LHCN-M2 (cell line): ENCODE results near the gene CCS. TPM values are rescaled to one million over a fixed set of nuclear protein-coding genes. Genes with fewer than 3 reads are reported as not detected.
"Not testable (repeated sequence)": the region's sequence is repeated elsewhere in the genome, so short reads cannot be mapped to it uniquely, and the experiment has no call there.

Source experiments
- DNase-seq: peaks from one replicate; pipeline ENCODE4 v3.0.0-alpha.2; 2012; ENCODE audit warnings: low read depth
- polyA plus RNA-seq: library from polyadenylated mRNA; unstranded; fragments of >200 nt; gene quantifications from one replicate; pipeline ENCODE4 v1.2.1, GENCODE V29; 2012; ENCODE audit warnings: missing spikeins
- total RNA-seq: library from RNA; depleted of rRNA; stranded (reverse); fragments of >200 nt; gene quantifications from 2 replicates; pipeline ENCODE4 v1.2.3, GENCODE V29; 2014; rRNA removed

The CCS gene
- 20.3 and 22.5 TPM in 2 replicates for total RNA-seq
- polyA plus RNA-seq = 32.3 TPM

- peak; percentile 90 for DNase-seq
Observed at GRCh38 chr11:66592457-66593302, at the start of gene CCS, which contains the start of gene CCDC87. TSS of gene CCS (plus strand) at chr11:66593185. CDS start at chr11:66593262, 77 bp downstream. TSS of gene CCDC87 (minus strand) at chr11:66593063. CDS start at chr11:66593015, 48 bp downstream.

DNA sequence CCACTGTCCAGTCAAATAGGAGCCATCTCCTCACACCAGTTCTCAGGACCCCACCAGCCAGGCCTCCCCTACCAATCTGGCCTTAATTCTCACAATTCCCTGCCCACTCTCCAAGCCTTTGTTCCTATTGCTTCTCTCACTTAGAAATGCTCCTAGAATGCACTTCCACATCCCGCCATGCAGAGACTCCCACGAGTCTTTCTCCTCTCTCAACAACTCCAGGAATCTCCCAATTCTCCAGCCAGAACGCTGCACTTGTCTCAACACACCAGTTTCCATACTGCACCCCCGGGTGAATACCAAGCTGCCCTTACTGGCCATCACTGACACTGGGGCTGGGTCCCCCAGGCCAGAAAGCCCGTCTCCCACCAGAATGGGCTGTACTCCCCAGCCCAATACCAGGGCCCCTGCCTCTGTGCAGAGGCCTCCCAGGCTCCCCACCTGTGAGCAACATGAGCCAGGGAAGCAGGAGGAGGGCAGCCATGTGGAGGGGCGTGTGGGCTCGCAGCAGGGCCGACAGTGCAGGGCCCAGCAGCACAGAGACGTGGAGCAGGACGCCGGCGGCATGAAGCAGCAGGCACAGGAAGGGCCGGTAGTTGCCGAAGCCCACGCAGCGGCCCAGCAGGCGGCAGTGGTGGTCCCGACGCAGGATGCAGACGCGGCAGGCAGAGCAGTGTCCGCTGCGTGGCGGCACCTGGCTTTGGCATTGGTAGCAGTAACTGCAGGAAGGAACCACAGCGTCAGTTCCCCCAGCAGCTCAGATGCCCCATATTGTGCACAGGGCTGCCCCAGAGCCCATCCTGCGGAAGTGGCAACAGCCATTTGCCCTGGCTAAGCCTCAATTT, 49.5 kb upstream of the CCS start:
- DNase-seq = no peak

- not testable (repeated sequence) for DNase-seq
Observed at GRCh38 chr11:66544952-66545351, 48.0 kb upstream of the CCS start.

- peak; percentile 97 for DNase-seq
Observed at GRCh38 chr11:66545701-66546367, 47.2 kb upstream of the CCS start, which contains the start of gene ZDHHC24. TSS of gene ZDHHC24 (minus strand) at chr11:66546048. CDS start at chr11:66546003, 45 bp downstream.

DNA sequence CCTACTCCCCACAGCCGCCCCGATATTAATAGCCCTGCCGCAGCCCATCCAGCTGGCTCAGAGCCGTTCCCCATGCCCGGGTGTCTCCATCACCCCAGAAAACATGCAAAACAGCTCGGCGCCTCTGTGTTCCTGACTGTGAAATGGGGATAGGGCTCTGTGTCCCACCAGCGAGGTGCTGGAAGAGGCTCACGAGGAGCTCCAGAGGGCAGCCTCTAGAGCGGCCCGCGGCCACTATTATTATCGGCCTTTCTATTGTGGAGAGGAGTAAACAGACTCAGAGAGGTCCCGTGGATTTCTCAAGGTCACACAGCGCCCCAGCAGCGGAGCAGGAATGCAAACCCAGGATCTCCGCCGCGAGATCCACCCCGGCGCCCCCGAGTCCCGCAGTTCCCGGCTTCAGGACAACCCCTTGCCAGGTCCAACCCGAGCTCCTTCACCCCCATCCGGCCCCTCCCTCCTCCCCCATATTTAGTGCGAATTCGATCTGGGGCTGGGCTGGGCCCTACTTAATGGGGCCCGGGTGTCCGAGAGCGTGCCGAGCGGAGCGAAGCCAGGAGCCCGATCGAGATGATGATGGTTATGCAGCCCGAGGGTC, 46.5 kb upstream of the CCS start, which contains the start of gene ACTN3:
ACTN3 (plus strand) TSS at position 536 of the 598 bp plus-strand sequence; CDS start at position 571, 35 bp downstream.
- DNase-seq = no peak

GRCh38 chr11:66546966-66547661, 45.9 kb upstream of the CCS start:
- DNase-seq = no peak

DNA sequence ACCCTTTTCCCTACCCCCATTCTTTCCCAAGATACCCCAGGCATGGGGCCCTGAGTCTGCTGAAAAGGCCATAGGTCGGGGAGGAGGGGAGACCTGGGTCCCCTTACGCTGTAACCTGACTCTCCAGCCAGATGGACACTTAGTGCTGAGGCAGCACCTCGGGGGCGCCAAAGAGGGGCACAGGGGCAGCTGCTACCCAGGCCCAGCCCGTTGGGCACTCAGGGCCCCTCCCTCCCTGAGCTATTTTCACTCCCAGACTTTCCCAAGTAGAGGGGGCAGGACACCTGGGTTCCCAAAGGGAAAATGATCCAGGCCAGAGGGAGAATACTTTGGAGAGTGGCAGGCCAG, 45.3 kb upstream of the CCS start:
- DNase-seq = no peak

- DNase-seq = no peak
Observed at GRCh38 chr11:66548041-66548440, 44.9 kb upstream of the CCS start.

DNA sequence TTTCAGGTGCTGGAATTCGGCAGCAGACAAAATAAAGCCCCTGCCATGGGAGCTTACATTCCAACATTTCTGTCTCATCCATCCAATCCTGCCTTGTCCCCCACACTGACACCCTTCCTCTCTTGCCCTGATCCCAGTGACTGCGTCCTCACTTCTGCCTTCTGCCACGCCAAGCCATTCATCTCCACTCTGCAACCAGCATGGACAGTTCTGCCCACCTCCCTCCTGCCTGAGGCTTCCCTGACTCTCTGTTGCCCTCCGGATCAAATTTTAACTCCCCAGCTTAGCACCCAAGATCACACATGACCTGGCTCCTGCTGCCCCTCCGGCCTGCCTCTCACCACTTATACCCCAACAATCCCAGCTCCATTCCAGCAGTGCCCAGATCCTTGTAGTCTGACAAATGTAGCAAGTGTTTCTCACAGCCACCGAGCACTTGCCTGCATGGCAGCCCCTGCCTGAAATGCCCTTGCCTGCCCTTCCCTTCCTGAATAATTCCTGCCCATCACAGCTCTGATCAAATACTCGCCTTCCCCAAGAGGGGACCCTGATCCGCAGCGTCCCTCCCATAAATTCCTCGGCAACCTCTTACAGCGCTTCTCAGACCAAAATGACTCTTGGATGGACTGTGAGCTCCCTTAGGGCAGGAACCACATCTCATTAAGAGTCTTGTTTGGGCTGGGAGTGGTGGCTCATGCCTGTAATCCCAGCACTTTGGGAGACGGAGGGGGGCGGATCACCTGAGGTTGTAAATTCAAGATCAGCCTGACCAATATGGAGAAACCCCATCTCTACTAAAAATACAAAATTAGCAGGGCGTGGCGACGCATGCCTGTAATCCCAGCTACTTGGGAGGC, 44.0 kb upstream of the CCS start:
- DNase-seq = no peak

DNA sequence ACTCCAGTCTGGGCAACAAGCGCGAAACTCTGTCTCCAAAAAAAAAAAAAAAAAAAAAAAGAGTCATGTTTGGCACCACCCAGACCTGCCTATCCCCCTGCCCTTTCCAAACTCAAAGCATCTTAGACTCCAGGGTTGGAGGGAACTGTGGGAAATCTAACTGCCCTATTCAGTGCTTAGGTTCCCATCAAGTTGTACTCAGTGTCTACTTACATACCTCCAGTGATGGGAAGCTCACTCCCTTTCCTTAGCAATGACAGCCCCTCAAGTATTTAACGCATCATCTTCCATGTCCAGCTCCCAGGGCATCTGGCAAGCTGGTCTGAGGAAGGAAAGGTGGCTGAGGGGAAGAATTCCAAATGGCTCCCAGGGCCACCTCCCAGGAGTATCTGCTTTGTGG, 43.3 kb upstream of the CCS start:
- no peak for DNase-seq

- DNase-seq = no peak
Observed at GRCh38 chr11:66550887-66551286, 42.1 kb upstream of the CCS start.

GRCh38 chr11:66554602-66555001, 38.4 kb upstream of the CCS start:
- no peak for DNase-seq

GRCh38 chr11:66555416-66555815, 37.6 kb upstream of the CCS start:
- no peak for DNase-seq

GRCh38 chr11:66556086-66556485, 36.9 kb upstream of the CCS start:
- no peak for DNase-seq

DNA sequence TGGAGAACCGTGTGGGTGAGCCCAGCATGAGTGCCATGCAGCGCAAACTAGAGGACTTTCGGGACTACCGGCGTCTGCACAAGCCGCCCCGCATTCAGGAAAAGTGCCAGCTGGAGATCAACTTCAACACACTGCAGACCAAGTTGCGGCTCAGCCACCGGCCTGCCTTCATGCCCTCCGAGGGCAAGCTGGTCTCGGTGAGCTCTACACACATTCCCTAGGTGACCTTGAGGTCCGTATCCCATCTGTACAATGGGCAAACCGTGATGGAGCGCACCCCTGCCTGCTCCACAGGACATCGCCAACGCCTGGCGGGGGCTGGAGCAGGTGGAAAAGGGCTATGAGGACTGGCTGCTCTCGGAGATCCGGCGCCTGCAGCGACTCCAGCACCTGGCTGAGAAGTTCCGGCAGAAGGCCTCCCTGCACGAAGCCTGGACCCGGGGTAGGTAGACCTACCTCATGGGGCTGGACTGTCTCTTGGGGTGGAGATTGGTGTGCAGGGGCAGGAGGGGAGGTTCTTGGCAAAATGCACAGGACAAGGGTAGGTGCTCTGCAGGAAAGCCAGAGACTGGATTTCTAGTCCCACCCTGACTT, 35.2 kb upstream of the CCS start:
- no peak for DNase-seq

- DNase-seq = no peak
Observed at GRCh38 chr11:66559142-66559865, 33.7 kb upstream of the CCS start.

GRCh38 chr11:66559866-66560676, 32.9 kb upstream of the CCS start:
- no peak for DNase-seq
